GM12865 (cell line): ENCODE measurements around the gene TIGD2.

Experiments used
- DNase-seq: peaks from one replicate; pipeline ENCODE4 v3.0.0; 2010; ENCODE audit warnings: low read depth
- H3K4me3 ChIP-seq: 2 replicates; pipeline ENCODE4 v1.5.1; 2011; ENCODE audit warnings: mild to moderate bottlenecking, low read depth, low read length, control low read depth
- CTCF ChIP-seq: IDR thresholded peaks from 2 replicates; pipeline ENCODE4 v1.5.1; 2011; ENCODE audit warnings: low read length, control low read depth, low read depth, inconsistent platforms; ENCODE audit not compliant: insufficient read depth; ENCODE audit errors: missing control alignments

TIGD2 gene

GRCh38 chr4:89101256-89102161 is 9.8 kb upstream of the TIGD2 start:
- no peak for TF ChIP-seq CTCF
- DNase-seq: peak; percentile 93
- H3K4me3 ChIP-seq: peak overlapping the region; percentile 13

- TF ChIP-seq CTCF: no peak
- no peak for DNase-seq
- H3K4me3 ChIP-seq: no peak overlapping the region
These were observed 5.6 kb upstream of the TIGD2 start for GRCh38 chr4:89105726-89106125.

GRCh38 chr4:89108091-89108490 is 3.2 kb upstream of the TIGD2 start:
- no peak overlapping the region for H3K4me3 ChIP-seq
- no peak for TF ChIP-seq CTCF
- DNase-seq: peak; percentile 14

- no peak for DNase-seq
- TF ChIP-seq CTCF: no peak
- H3K4me3 ChIP-seq: peak overlapping the region; percentile 68; the same call in 1 of the 2 replicates
These were observed 1.3 kb upstream of the TIGD2 start for GRCh38 chr4:89109841-89110540.

- no peak for TF ChIP-seq CTCF
- DNase-seq: no peak
- peak overlapping the region; percentile 68 for H3K4me3 ChIP-seq
These were observed 770 bp upstream of the TIGD2 start for GRCh38 chr4:89110541-89110985.

- peak overlapping the region; percentile 79 for H3K4me3 ChIP-seq
- no peak for DNase-seq
- TF ChIP-seq CTCF: no peak
These were observed 665 bp downstream of the TIGD2 start for GRCh38 chr4:89111833-89112563.
